ENCODE measurements around the gene SLC22A14. TPM values are rescaled to one million over a fixed set of nuclear protein-coding genes. Genes with fewer than 3 reads are reported as not detected.

Gene SLC22A14
- total RNA-seq, 1 donor from 2014 or later = 0.93 TPM

DNA sequence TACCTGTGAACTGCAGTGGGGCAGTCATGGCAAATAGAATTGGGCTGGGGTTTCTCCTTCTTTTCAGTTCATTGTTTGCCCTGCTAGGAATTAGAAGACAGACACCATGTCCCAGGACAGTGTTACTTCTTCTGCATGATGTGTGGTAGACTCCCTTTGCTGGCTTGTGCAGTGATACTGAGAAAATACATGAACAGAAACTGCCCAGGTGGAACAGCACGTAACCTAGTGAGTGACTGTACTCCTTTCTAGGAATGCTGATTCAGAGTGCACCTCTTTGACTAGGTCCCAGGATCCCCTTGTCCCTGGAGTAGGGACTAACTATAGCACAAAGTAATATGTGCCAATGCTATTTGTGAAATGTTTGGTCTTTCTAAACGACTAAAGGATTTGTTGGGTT, 27.2 kb upstream of the SLC22A14 start:
- Mint-ChIP-seq H3K27me3 (ENCODE audit: unreplicated experiment) (peaks cover 5% of the 10 kb centered on the region), H3K27ac (ENCODE audit: unreplicated experiment) (no peak overlapping the region), H3K4me3 (ENCODE audit: unreplicated experiment) (no peak overlapping the region), H3K4me1 (ENCODE audit: low read depth, unreplicated experiment) (peaks cover 6% of the 10 kb centered on the region), H3K9me3 (ENCODE audit: unreplicated experiment) (peaks cover 3% of the 10 kb centered on the region), H3K36me3 (ENCODE audit: unreplicated experiment) (peaks cover 5% of the 10 kb centered on the region)
- TF ChIP-seq, protein P1, sequence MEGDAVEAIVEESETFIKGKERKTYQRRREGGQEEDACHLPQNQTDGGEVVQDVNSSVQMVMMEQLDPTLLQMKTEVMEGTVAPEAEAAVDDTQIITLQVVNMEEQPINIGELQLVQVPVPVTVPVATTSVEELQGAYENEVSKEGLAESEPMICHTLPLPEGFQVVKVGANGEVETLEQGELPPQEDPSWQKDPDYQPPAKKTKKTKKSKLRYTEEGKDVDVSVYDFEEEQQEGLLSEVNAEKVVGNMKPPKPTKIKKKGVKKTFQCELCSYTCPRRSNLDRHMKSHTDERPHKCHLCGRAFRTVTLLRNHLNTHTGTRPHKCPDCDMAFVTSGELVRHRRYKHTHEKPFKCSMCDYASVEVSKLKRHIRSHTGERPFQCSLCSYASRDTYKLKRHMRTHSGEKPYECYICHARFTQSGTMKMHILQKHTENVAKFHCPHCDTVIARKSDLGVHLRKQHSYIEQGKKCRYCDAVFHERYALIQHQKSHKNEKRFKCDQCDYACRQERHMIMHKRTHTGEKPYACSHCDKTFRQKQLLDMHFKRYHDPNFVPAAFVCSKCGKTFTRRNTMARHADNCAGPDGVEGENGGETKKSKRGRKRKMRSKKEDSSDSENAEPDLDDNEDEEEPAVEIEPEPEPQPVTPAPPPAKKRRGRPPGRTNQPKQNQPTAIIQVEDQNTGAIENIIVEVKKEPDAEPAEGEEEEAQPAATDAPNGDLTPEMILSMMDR (IDR thresholded peaks at IDR 0.05; ENCODE audit: partially characterized antibody, unreplicated experiment) = no peak
- DNase-seq = no peak

DNA sequence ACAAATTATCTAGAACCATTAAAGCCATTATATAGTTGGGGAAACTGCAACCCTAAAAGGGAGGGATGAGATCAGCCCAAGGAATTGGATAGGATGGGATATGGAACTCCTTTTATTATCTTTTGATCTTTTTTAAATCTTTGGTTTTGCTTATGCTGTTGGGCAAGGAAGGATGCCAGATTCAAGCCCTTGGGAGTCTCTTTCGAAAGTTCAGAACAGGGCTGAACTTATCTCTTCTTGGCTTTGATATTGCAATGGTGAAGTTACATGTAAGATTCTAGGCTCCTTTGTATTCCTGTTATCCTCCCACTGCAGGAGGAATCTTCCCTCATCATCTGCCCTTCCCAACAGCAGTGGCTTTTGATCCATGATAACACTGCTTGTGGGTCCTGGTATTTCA, 26.5 kb upstream of the SLC22A14 start:
- Mint-ChIP-seq H3K27ac (ENCODE audit: unreplicated experiment) (no peak overlapping the region), H3K9me3 (ENCODE audit: unreplicated experiment) (peaks cover 5% of the 10 kb centered on the region), H3K4me3 (ENCODE audit: unreplicated experiment) (no peak overlapping the region), H3K27me3 (ENCODE audit: unreplicated experiment) (peaks cover 5% of the 10 kb centered on the region), H3K36me3 (ENCODE audit: unreplicated experiment) (peaks cover 5% of the 10 kb centered on the region), H3K4me1 (ENCODE audit: low read depth, unreplicated experiment) (peaks cover 12% of the 10 kb centered on the region)
- TF ChIP-seq, protein P1 (IDR thresholded peaks at IDR 0.05; ENCODE audit: partially characterized antibody, unreplicated experiment) = no peak
- DNase-seq = no peak

DNA sequence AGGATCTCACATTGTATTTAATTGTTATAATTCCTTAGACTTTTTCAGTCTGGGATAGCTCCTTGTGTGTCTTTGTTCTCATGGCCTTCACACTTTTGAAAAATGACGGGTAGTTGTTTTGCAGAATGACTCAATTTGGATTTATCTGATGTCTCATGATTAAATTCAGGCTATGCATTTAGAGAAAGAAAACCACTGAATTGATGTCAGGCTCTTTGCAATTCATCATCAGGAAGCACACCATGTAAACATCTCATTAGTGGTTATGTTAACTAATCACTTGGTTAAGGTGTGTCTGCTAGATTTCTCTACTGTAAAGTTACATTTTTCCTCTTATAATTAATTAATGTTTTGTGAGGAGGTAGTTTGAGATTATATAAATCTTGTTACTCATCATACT, 24.5 kb upstream of the SLC22A14 start:
- Mint-ChIP-seq H3K4me3 (ENCODE audit: unreplicated experiment) (no peak overlapping the region), H3K36me3 (ENCODE audit: unreplicated experiment) (peaks cover 6% of the 10 kb centered on the region), H3K27ac (ENCODE audit: unreplicated experiment) (no peak overlapping the region), H3K9me3 (ENCODE audit: unreplicated experiment) (peaks cover 5% of the 10 kb centered on the region), H3K4me1 (ENCODE audit: low read depth, unreplicated experiment) (peaks cover 15% of the 10 kb centered on the region), H3K27me3 (ENCODE audit: unreplicated experiment) (peaks cover 2% of the 10 kb centered on the region)
- DNase-seq = no peak
- TF ChIP-seq, protein P1 (IDR thresholded peaks at IDR 0.05; ENCODE audit: partially characterized antibody, unreplicated experiment) = no peak

DNA sequence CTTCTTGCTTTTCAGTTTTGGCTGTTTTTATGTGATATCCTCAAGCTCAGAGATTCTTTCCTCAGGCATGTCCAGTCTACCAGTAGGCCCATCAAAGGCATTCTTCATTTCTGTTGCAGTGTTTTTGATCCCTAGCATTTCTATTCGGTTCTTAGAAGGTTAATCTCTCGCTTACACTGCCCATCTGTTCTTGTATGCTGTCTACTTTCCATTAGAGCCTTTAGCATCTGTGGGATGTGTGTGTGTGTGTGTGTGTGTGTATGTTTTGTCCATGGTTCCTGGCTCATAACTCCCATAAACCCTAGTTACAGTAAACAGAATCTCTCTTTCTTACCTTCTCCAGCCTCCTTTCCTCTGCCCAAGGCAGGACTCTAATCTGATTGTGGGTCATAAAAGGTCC, 21.6 kb upstream of the SLC22A14 start:
- DNase-seq = no peak
- TF ChIP-seq, protein P1 (IDR thresholded peaks at IDR 0.05; ENCODE audit: partially characterized antibody, unreplicated experiment) = no peak
- Mint-ChIP-seq H3K9me3 (ENCODE audit: unreplicated experiment) (peaks cover 4% of the 10 kb centered on the region), H3K4me1 (ENCODE audit: low read depth, unreplicated experiment) (peaks cover 31% of the 10 kb centered on the region), H3K36me3 (ENCODE audit: unreplicated experiment) (peaks cover 12% of the 10 kb centered on the region), H3K4me3 (ENCODE audit: unreplicated experiment) (no peak overlapping the region), H3K27ac (ENCODE audit: unreplicated experiment) (peak overlapping the region; percentile 67), H3K27me3 (ENCODE audit: unreplicated experiment) (no peaks in the 10 kb centered on the region)

DNA sequence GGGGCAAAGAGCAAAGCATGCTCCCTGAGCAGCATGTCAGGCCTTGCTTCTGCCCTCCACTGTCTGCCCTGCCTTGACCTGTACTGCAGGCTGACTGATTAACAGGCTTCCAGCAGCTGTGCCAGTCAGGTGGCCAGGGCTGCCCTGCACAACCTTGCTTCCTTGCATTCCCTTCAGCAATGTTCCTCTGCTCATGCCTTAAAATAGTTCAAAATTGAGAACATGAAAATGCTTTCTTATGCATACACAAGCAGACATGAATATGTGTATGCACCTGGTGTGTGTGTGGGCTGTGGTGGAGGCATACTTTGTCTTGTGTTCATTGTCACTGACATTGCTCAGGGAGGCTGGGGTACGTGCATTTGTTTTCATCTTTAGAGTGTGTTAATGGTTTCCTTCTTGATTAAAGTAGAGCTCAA, 17.7 kb upstream of the SLC22A14 start:
- Mint-ChIP-seq H3K36me3 (ENCODE audit: unreplicated experiment) (peaks cover 18% of the 10 kb centered on the region), H3K4me1 (ENCODE audit: low read depth, unreplicated experiment) (peaks cover 51% of the 10 kb centered on the region), H3K9me3 (ENCODE audit: unreplicated experiment) (peaks cover 13% of the 10 kb centered on the region), H3K4me3 (ENCODE audit: unreplicated experiment) (no peak overlapping the region), H3K27me3 (ENCODE audit: unreplicated experiment) (peaks cover 10% of the 10 kb centered on the region), H3K27ac (ENCODE audit: unreplicated experiment) (peak overlapping the region; percentile 15)
- no peak for DNase-seq
- TF ChIP-seq, protein P1 (IDR thresholded peaks at IDR 0.05; ENCODE audit: partially characterized antibody, unreplicated experiment) = no peak

Measured in glutamatergic neuron (in vitro differentiated cells).